Neural cell (in vitro differentiated cells): ENCODE data around the gene PRR11.

Experiments used
- EP300 ChIP-seq: fragments of 450-650 bp; conservative IDR thresholded peaks from 2 replicates; pipeline ENCODE4 v1.6.1; 2014; ENCODE audit warnings: antibody characterized with exemption, mild to moderate bottlenecking, moderate library complexity; ENCODE audit not compliant: poor library complexity, severe bottlenecking
- EZH2 ChIP-seq: fragments of 200-600, 300-800 bp; shearing (Covaris generic), sonication (generic); IDR thresholded peaks from 2 replicates; pipeline ENCODE4 v1.6.1; 2014; ENCODE audit warnings: antibody characterized with exemption, low read length, borderline replicate concordance, mild to moderate bottlenecking; ENCODE audit not compliant: insufficient read depth, poor library complexity, severe bottlenecking
- POLR2AphosphoS5 ChIP-seq: IDR thresholded peaks from 2 replicates; pipeline ENCODE4 v1.6.1; 2012
- TAF1 ChIP-seq: IDR thresholded peaks from 2 replicates; pipeline ENCODE4 v1.6.1; 2012; ENCODE audit warnings: low read depth
- TF ChIP-seq, protein P1 (sequence below): fragments of 450-650 bp; IDR thresholded peaks from 2 replicates; pipeline ENCODE4 v1.5.1; 2014; ENCODE audit warnings: antibody characterized with exemption, mild to moderate bottlenecking, moderate library complexity; ENCODE audit not compliant: poor library complexity, severe bottlenecking

DNA sequence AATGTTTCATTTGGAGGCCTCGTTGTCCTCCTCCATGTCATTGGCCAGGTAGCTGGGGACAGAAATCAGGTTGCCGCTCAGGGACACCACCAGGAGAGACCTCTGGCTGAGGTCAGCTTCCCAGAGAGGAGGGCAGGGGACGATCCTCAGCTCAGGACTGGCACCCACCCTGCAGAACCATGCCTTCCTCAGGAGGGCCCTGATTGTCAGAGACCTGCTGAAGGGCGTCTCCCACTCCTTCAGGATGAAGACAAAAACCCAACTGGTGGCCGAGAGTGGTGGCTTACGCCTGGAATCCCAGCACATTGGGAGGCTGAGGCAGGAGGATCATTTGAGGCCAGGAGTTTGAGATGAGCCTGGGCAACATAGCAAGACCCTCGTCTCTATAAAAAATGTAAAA is 19.5 kb downstream of the PRR11 start:
- TF ChIP-seq EZH2 (no peak), TAF1 (no peak), POLR2AphosphoS5 (no peak), EP300 (no peak)
- TF ChIP-seq, protein P1, sequence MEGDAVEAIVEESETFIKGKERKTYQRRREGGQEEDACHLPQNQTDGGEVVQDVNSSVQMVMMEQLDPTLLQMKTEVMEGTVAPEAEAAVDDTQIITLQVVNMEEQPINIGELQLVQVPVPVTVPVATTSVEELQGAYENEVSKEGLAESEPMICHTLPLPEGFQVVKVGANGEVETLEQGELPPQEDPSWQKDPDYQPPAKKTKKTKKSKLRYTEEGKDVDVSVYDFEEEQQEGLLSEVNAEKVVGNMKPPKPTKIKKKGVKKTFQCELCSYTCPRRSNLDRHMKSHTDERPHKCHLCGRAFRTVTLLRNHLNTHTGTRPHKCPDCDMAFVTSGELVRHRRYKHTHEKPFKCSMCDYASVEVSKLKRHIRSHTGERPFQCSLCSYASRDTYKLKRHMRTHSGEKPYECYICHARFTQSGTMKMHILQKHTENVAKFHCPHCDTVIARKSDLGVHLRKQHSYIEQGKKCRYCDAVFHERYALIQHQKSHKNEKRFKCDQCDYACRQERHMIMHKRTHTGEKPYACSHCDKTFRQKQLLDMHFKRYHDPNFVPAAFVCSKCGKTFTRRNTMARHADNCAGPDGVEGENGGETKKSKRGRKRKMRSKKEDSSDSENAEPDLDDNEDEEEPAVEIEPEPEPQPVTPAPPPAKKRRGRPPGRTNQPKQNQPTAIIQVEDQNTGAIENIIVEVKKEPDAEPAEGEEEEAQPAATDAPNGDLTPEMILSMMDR = no peak
